Measurements from ENCODE around the gene SLC9A1. TPM values are rescaled to one million over a fixed set of nuclear protein-coding genes. Genes with fewer than 3 reads are reported as not detected.

Gene SLC9A1
- total and polyA plus RNA-seq, 10 of the 15 experiments (the other 5 are each of a cell fraction or from before 2014, with no cell fraction given), result 0.87 to 21.4 (median 4.3) TPM

DNA sequence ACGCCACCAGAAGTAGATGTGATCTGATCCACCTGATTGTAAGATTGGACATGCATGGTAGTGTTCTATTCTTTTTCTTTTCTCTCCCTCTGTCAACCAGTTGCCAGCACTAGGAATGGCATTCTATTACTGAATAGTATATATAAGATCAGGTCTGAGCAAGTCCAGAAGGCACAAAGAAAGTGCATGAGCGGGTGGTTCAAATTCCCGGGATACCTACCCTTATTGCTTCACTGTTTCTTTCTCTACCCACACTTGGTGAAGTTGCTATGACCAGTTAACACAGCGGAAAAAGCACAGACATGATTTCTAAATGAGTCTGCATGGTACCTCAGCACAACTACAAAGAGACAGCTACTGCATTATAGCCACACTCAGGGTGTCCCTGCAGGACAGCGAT, 64.0 kb downstream of the SLC9A1 start:
- no peak overlapping the region for H3K4me3 ChIP-seq
- DNase-seq (ENCODE audit: low read depth, low spot score), result no peak
- H3K9ac ChIP-seq (ENCODE audit: control insufficient read depth, insufficient read depth, low read length), result no peak overlapping the region
- ChIA-PET SMC1A (ENCODE audit: uncharacterized antibody, unreplicated experiment) (interaction anchor here (4.0 kb wide), 1 partner anchor 45 kb away, joined by 37 read pairs; no protein-coding TSS in a partner anchor), CTCF (interaction anchor here (1.0 to 16.9 kb wide), 4 partner anchors 41 to 93 kb away, joined by 3 to 577 read pairs (median 4); no protein-coding TSS in a partner anchor), RAD21 (ENCODE audit: unreplicated experiment) (interaction anchor here (0.9 to 12.7 kb wide), 2 partner anchors 46 to 94 kb away, joined by 4 to 224 read pairs; no protein-coding TSS in a partner anchor), POLR2A (no interaction called here)
- no peaks in the 10 kb centered on the region for H3K79me2 ChIP-seq (ENCODE audit: control insufficient read depth, insufficient read depth, low read length)
- no peak for ATAC-seq
- no peaks in the 10 kb centered on the region for H4K20me1 ChIP-seq (ENCODE audit: control insufficient read depth, insufficient read depth)
- in situ Hi-C loops (cut with MboI) (no loop called here), intact Hi-C loops (cut with micrococcal nuclease; ENCODE audit: unreplicated experiment) (no loop called here)
- no peaks in the 10 kb centered on the region for H3K4me1 ChIP-seq (ENCODE audit: control insufficient read depth, insufficient read depth, low read length)
- H2AFZ ChIP-seq (ENCODE audit: control insufficient read depth, low read depth, low read length), result no peak overlapping the region
- H3K27ac ChIP-seq (ENCODE audit: control insufficient read depth, insufficient read depth), result no peak overlapping the region
- no peaks in the 10 kb centered on the region for H3K9me3 ChIP-seq (replicated peaks; ENCODE audit: control insufficient read depth, insufficient read depth, low read length)
- FAIRE-seq, result no peak
- 0 out of 4 replicates have a peak, but pooled peaks cover 0 to 2% of the 10 kb centered on the region in 2 experiments for H3K27me3 ChIP-seq (replicated peaks in 1 of 2; ENCODE audit: control insufficient read depth in 2 of 2, insufficient read depth in 2 of 2, low read length in 1 of 2)
- 46% methylated on average over 5 of the region's 5 CpGs for WGBS (ENCODE audit: insufficient coverage, insufficient replicate concordance, low lambda C conversion rate, missing lambda C conversion rate)
- H3K4me2 ChIP-seq (ENCODE audit: control insufficient read depth, insufficient read depth), result no peak overlapping the region
- H3K36me3 ChIP-seq (ENCODE audit: control insufficient read depth in 2 of 2, insufficient read depth in 2 of 2, low read length in 1 of 2), result no peaks in the 10 kb centered on the region
- TF ChIP-seq, protein P1, sequence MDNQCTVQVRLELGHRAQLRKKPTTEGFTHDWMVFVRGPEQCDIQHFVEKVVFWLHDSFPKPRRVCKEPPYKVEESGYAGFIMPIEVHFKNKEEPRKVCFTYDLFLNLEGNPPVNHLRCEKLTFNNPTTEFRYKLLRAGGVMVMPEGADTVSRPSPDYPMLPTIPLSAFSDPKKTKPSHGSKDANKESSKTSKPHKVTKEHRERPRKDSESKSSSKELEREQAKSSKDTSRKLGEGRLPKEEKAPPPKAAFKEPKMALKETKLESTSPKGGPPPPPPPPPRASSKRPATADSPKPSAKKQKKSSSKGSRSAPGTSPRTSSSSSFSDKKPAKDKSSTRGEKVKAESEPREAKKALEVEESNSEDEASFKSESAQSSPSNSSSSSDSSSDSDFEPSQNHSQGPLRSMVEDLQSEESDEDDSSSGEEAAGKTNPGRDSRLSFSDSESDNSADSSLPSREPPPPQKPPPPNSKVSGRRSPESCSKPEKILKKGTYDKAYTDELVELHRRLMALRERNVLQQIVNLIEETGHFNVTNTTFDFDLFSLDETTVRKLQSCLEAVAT (IDR thresholded peaks at IDR 0.05), result no peak
- TF ChIP-seq GABPA (IDR thresholded peaks at IDR 0.05; ENCODE audit: low read depth) (no peak), EP300 (IDR thresholded peaks at IDR 0.05; ENCODE audit: borderline replicate concordance in 1 of 2, control insufficient read depth in 1 of 2, low read depth in 2 of 2, low read length in 2 of 2) (no peak), EGR1 (IDR thresholded peaks at IDR 0.05; ENCODE audit: borderline replicate concordance in 1 of 2, low read depth in 2 of 2, low read length in 2 of 2) (no peak), CREM (IDR thresholded peaks at IDR 0.05; ENCODE audit: low read depth) (no peak), CEBPB (IDR thresholded peaks at IDR 0.05; ENCODE audit: borderline replicate concordance in 1 of 2, low read depth in 2 of 2, low read length in 2 of 2) (no peak), ZNF207 (IDR thresholded peaks at IDR 0.05; ENCODE audit: borderline replicate concordance) (no peak), ASH2L (IDR thresholded peaks at IDR 0.05; ENCODE audit: borderline replicate concordance, low read depth) (no peak), SMARCA5 (IDR thresholded peaks at IDR 0.05) (no peak), KLF5 (IDR thresholded peaks at IDR 0.05; ENCODE audit: partially characterized antibody) (no peak), NFIC (IDR thresholded peaks at IDR 0.05; ENCODE audit: low read depth, low read length) (no peak), ZZZ3 (IDR thresholded peaks at IDR 0.05; ENCODE audit: control insufficient read depth, insufficient read length, low read depth) (no peak), CBX5 (IDR thresholded peaks at IDR 0.05; ENCODE audit: low read depth) (no peak), EZH2 (IDR thresholded peaks at IDR 0.05; ENCODE audit: borderline replicate concordance, control insufficient read depth, low read depth, low read length) (no peak)
- TF ChIP-seq, protein P2, sequence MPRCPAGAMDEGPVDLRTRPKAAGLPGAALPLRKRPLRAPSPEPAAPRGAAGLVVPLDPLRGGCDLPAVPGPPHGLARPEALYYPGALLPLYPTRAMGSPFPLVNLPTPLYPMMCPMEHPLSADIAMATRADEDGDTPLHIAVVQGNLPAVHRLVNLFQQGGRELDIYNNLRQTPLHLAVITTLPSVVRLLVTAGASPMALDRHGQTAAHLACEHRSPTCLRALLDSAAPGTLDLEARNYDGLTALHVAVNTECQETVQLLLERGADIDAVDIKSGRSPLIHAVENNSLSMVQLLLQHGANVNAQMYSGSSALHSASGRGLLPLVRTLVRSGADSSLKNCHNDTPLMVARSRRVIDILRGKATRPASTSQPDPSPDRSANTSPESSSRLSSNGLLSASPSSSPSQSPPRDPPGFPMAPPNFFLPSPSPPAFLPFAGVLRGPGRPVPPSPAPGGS (IDR thresholded peaks at IDR 0.05; ENCODE audit: borderline replicate concordance, insufficient read depth, low read depth, low read length, poor library complexity, severe bottlenecking), result no peak
- TF ChIP-seq, protein P3, sequence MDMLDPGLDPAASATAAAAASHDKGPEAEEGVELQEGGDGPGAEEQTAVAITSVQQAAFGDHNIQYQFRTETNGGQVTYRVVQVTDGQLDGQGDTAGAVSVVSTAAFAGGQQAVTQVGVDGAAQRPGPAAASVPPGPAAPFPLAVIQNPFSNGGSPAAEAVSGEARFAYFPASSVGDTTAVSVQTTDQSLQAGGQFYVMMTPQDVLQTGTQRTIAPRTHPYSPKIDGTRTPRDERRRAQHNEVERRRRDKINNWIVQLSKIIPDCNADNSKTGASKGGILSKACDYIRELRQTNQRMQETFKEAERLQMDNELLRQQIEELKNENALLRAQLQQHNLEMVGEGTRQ (IDR thresholded peaks at IDR 0.05; ENCODE audit: borderline replicate concordance, low read depth, low read length), result no peak
- TF ChIP-seq, protein P4, sequence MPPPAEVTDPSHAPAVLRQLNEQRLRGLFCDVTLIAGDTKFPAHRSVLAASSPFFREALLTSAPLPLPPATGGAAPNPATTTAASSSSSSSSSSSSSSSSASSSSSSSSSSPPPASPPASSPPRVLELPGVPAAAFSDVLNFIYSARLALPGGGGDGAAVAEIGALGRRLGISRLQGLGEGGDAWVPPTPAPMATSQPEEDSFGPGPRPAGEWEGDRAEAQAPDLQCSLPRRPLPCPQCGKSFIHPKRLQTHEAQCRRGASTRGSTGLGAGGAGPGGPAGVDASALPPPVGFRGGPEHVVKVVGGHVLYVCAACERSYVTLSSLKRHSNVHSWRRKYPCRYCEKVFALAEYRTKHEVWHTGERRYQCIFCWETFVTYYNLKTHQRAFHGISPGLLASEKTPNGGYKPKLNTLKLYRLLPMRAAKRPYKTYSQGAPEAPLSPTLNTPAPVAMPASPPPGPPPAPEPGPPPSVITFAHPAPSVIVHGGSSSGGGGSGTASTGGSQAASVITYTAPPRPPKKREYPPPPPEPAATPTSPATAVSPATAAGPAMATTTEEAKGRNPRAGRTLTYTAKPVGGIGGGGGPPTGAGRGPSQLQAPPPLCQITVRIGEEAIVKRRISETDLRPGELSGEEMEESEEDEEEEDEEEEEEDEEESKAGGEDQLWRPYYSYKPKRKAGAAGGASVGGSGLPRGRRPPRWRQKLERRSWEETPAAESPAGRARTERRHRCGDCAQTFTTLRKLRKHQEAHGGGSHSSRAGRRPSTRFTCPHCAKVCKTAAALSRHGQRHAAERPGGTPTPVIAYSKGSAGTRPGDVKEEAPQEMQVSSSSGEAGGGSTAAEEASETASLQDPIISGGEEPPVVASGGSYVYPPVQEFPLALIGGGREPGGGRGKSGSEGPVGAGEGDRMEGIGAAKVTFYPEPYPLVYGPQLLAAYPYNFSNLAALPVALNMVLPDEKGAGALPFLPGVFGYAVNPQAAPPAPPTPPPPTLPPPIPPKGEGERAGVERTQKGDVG (CRISPR knock-in tag; IDR thresholded peaks at IDR 0.05), result no peak
- no TSS peak for BruUV-seq (replicated peaks)

All from GM12878 (cell line).